Measurements from ENCODE around the gene RIPK4.
"Not testable (repeated sequence)": the region's sequence is repeated elsewhere in the genome, so short reads cannot be mapped to it uniquely, and the experiment has no call there.

RIPK4 gene

GRCh38 chr21:41726630-41726969 is 40.3 kb downstream of the RIPK4 start:
- DNase-seq (ENCODE audit: low read depth, low spot score), result no peak
- TF ChIP-seq EZH2 (IDR thresholded peaks at IDR 0.05) (no peak), FOXP2 (optimal IDR thresholded peaks at IDR 0.05; ENCODE audit: control extremely low read depth, extremely low read length, insufficient read depth) (no peak), POLR2AphosphoS5 (IDR thresholded peaks at IDR 0.05; ENCODE audit: borderline replicate concordance, low read depth, low read length) (no peak)
- no peak overlapping the region for H3K9ac ChIP-seq (ENCODE audit: insufficient read length)
- no peaks in the 10 kb centered on the region for H3K36me3 ChIP-seq (ENCODE audit: insufficient read depth, low read length)
- no peak overlapping the region for H3K27ac ChIP-seq
- H3K9me3 ChIP-seq (ENCODE audit: low read depth, low read length), result no peaks in the 10 kb centered on the region
- H3K4me3 ChIP-seq, result no peak overlapping the region

- no peak for DNase-seq (ENCODE audit: low read depth, low spot score)
- Histone ChIP-seq H3K9me3 (ENCODE audit: low read depth, low read length) (no peaks in the 10 kb centered on the region), H3K4me3 (no peak overlapping the region), H3K9ac (ENCODE audit: insufficient read length) (no peak overlapping the region), H3K27ac (no peak overlapping the region), H3K36me3 (ENCODE audit: insufficient read depth, low read length) (no peaks in the 10 kb centered on the region)
- TF ChIP-seq EZH2 (IDR thresholded peaks at IDR 0.05) (no peak), POLR2AphosphoS5 (IDR thresholded peaks at IDR 0.05; ENCODE audit: borderline replicate concordance, low read depth, low read length) (no peak), FOXP2 (optimal IDR thresholded peaks at IDR 0.05; ENCODE audit: control extremely low read depth, extremely low read length, insufficient read depth) (no peak)
Measured at GRCh38 chr21:41726058-41726558, 40.7 kb downstream of the RIPK4 start.

GRCh38 chr21:41725421-41726031 is 41.3 kb downstream of the RIPK4 start:
- Histone ChIP-seq H3K27ac (no peak overlapping the region), H3K36me3 (ENCODE audit: insufficient read depth, low read length) (no peaks in the 10 kb centered on the region), H3K9me3 (ENCODE audit: low read depth, low read length) (no peaks in the 10 kb centered on the region), H3K4me3 (no peak overlapping the region), H3K9ac (ENCODE audit: insufficient read length) (no peak overlapping the region)
- no peak for DNase-seq (ENCODE audit: low read depth, low spot score)
- TF ChIP-seq FOXP2 (optimal IDR thresholded peaks at IDR 0.05; ENCODE audit: control extremely low read depth, extremely low read length, insufficient read depth) (no peak), EZH2 (IDR thresholded peaks at IDR 0.05) (no peak), POLR2AphosphoS5 (IDR thresholded peaks at IDR 0.05; ENCODE audit: borderline replicate concordance, low read depth, low read length) (no peak)

- not testable (repeated sequence) for H3K27ac ChIP-seq; H3K4me3 ChIP-seq; DNase-seq (ENCODE audit: low read depth, low spot score); H3K36me3 ChIP-seq (ENCODE audit: insufficient read depth, low read length); H3K9ac ChIP-seq (ENCODE audit: insufficient read length); H3K9me3 ChIP-seq (ENCODE audit: low read depth, low read length)
Measured at GRCh38 chr21:41723835-41724234, 43.0 kb downstream of the RIPK4 start.

GRCh38 chr21:41722052-41723018 is 44.5 kb downstream of the RIPK4 start:
- no peak for DNase-seq (ENCODE audit: low read depth, low spot score)
- Histone ChIP-seq H3K9me3 (ENCODE audit: low read depth, low read length) (no peaks in the 10 kb centered on the region), H3K36me3 (ENCODE audit: insufficient read depth, low read length) (no peaks in the 10 kb centered on the region), H3K27ac (no peak overlapping the region), H3K4me3 (no peak overlapping the region), H3K9ac (ENCODE audit: insufficient read length) (no peak overlapping the region)
- no peak for TF ChIP-seq FOXP2 (optimal IDR thresholded peaks at IDR 0.05; ENCODE audit: control extremely low read depth, extremely low read length, insufficient read depth)
- TF ChIP-seq EZH2 (IDR thresholded peaks at IDR 0.05), result no peak
- TF ChIP-seq POLR2AphosphoS5 (IDR thresholded peaks at IDR 0.05; ENCODE audit: borderline replicate concordance, low read depth, low read length), result no peak

GRCh38 chr21:41720250-41720649 is 46.6 kb downstream of the RIPK4 start:
- H3K4me3 ChIP-seq, result no peak overlapping the region
- no peaks in the 10 kb centered on the region for H3K36me3 ChIP-seq (ENCODE audit: insufficient read depth, low read length)
- no peak for TF ChIP-seq FOXP2 (optimal IDR thresholded peaks at IDR 0.05; ENCODE audit: control extremely low read depth, extremely low read length, insufficient read depth)
- TF ChIP-seq EZH2 (IDR thresholded peaks at IDR 0.05), result no peak
- H3K9ac ChIP-seq (ENCODE audit: insufficient read length), result no peak overlapping the region
- no peak overlapping the region for H3K27ac ChIP-seq
- H3K9me3 ChIP-seq (ENCODE audit: low read depth, low read length), result no peaks in the 10 kb centered on the region
- DNase-seq (ENCODE audit: low read depth, low spot score), result no peak

- Histone ChIP-seq H3K9ac (ENCODE audit: insufficient read length) (no peak overlapping the region), H3K9me3 (ENCODE audit: low read depth, low read length) (no peaks in the 10 kb centered on the region), H3K4me3 (no peak overlapping the region), H3K27ac (no peak overlapping the region), H3K36me3 (ENCODE audit: insufficient read depth, low read length) (no peaks in the 10 kb centered on the region)
- DNase-seq (ENCODE audit: low read depth, low spot score), result no peak
- TF ChIP-seq EZH2 (IDR thresholded peaks at IDR 0.05) (no peak), POLR2AphosphoS5 (IDR thresholded peaks at IDR 0.05; ENCODE audit: borderline replicate concordance, low read depth, low read length) (no peak), FOXP2 (optimal IDR thresholded peaks at IDR 0.05; ENCODE audit: control extremely low read depth, extremely low read length, insufficient read depth) (no peak)
Measured at GRCh38 chr21:41719691-41720090, 47.2 kb downstream of the RIPK4 start.

- H3K9ac ChIP-seq (ENCODE audit: insufficient read length), result no peak overlapping the region
- no peaks in the 10 kb centered on the region for H3K36me3 ChIP-seq (ENCODE audit: insufficient read depth, low read length)
- TF ChIP-seq POLR2AphosphoS5 (IDR thresholded peaks at IDR 0.05; ENCODE audit: borderline replicate concordance, low read depth, low read length), result no peak
- no peak for TF ChIP-seq EZH2 (IDR thresholded peaks at IDR 0.05)
- no peak for TF ChIP-seq FOXP2 (optimal IDR thresholded peaks at IDR 0.05; ENCODE audit: control extremely low read depth, extremely low read length, insufficient read depth)
- DNase-seq (ENCODE audit: low read depth, low spot score), result no peak
- H3K9me3 ChIP-seq (ENCODE audit: low read depth, low read length), result no peaks in the 10 kb centered on the region
- H3K27ac ChIP-seq, result no peak overlapping the region
- no peak overlapping the region for H3K4me3 ChIP-seq
Measured at GRCh38 chr21:41717573-41718330, 49.1 kb downstream of the RIPK4 start.

Data from SK-N-MC (cell line).